PC-9 (cell line): Measurements from ENCODE around the gene CLBA1. TPM values are rescaled to one million over a fixed set of nuclear protein-coding genes. Genes with fewer than 3 reads are reported as not detected.
"Not testable (repeated sequence)": the region's sequence is repeated elsewhere in the genome, so short reads cannot be mapped to it uniquely, and the experiment has no call there.

Source experiments
- BruUV-seq: library from RNA; stranded (reverse); fragments of 400-500 nt; replicated peaks from 2 replicates; lab custom pipeline; 2021; lab: Mats Ljungman, UMichigan
- CTCF ChIA-PET: fragments of 300-600 bp; sonication (Branson Sonifier 250); formaldehyde crosslinking; loops from one replicate; lab custom pipeline; 2022; ENCODE audit warnings: antibody characterized with exemption; lab: Charles Lee
- POLR2A ChIA-PET: fragments of 300-600 bp; sonication (Branson Sonifier 250); formaldehyde crosslinking; loops from one replicate; lab custom pipeline; 2022; ENCODE audit warnings: antibody characterized with exemption; ENCODE audit not compliant: unreplicated experiment; lab: Charles Lee
- DNase-seq, 2 experiments: peaks; one replicate each; pipeline versions ENCODE4 v3.0.0 to v3.0.0-alpha.2; 2015 to 2022; ENCODE audit warnings: mixed read lengths in 1 of 2
- H2AFZ ChIP-seq: fragments of 200-600 bp; sonication (generic); 2 replicates; pipeline ENCODE4 v1.8.1; 2017; ENCODE audit warnings: antibody characterized with exemption
- H3F3A ChIP-seq: fragments of 200-600 bp; sonication (generic); 2 replicates; pipeline ENCODE4 v1.8.1; 2017; ENCODE audit warnings: antibody characterized with exemption, mild to moderate bottlenecking, low read depth; ENCODE audit not compliant: insufficient read depth
- H3K27ac ChIP-seq: fragments of 200-600 bp; sonication (generic); 2 replicates; pipeline ENCODE4 v1.6.1; 2016; ENCODE audit warnings: mixed run types
- H3K27me3 ChIP-seq: fragments of 200-600 bp; sonication (generic); 2 replicates; pipeline ENCODE4 v1.6.1; 2016; ENCODE audit warnings: low read depth, mixed run types; ENCODE audit not compliant: insufficient read depth
- H3K36me3 ChIP-seq: fragments of 200-600 bp; sonication (generic); 2 replicates; pipeline ENCODE4 v1.6.1; 2016; ENCODE audit warnings: low read depth, mixed run types
- H3K4me1 ChIP-seq: fragments of 200-600 bp; sonication (generic); replicated peaks from 2 replicates; pipeline ENCODE4 v1.6.1; 2016; ENCODE audit warnings: mixed run types; ENCODE audit not compliant: insufficient read depth
- H3K4me2 ChIP-seq: fragments of 200-600 bp; sonication (generic); 2 replicates; pipeline ENCODE4 v1.6.1; 2017; ENCODE audit warnings: mixed run types
- H3K4me3 ChIP-seq: fragments of 200-600 bp; sonication (generic); 2 replicates; pipeline ENCODE4 v1.6.1; 2016; ENCODE audit warnings: mixed run types
- H3K79me2 ChIP-seq: fragments of 200-600 bp; sonication (generic); 2 replicates; pipeline ENCODE4 v1.6.1; 2017; ENCODE audit warnings: low read depth, mixed run types
- H3K9me2 ChIP-seq: fragments of 200-600 bp; sonication (generic); 2 replicates; pipeline ENCODE4 v1.8.1; 2017; ENCODE audit warnings: mild to moderate bottlenecking; ENCODE audit not compliant: insufficient read depth
- H3K9me3 ChIP-seq: fragments of 200-600 bp; sonication (generic); 2 replicates; pipeline ENCODE4 v1.8.1; 2016; ENCODE audit warnings: low read depth; ENCODE audit not compliant: insufficient read depth
- H4K20me1 ChIP-seq: fragments of 200-600 bp; sonication (generic); 2 replicates; pipeline ENCODE4 v1.8.1; 2017; ENCODE audit not compliant: insufficient read depth
- EZH2 ChIP-seq: fragments of 200-600 bp; sonication (generic); IDR thresholded peaks from 2 replicates; pipeline ENCODE4 v1.8.0; 2017; ENCODE audit warnings: antibody characterized with exemption, low read depth
- intact Hi-C: fragments of 100-400 bp; cut with micrococcal nuclease; formaldehyde crosslinking; loops from one replicate; pipeline ENCODE4 v1.10.0; 2022; ENCODE audit not compliant: unreplicated experiment
- total RNA-seq: library from RNA; stranded (reverse); gene quantifications from 2 replicates; pipeline ENCODE4 v1.2.3, GENCODE V29; 2021
- TF ChIP-seq, protein P1 (sequence below): fragments of 200-600 bp; sonication (generic); conservative IDR thresholded peaks from 2 replicates; pipeline ENCODE4 v1.6.1; 2017; ENCODE audit warnings: mixed run types, antibody characterized with exemption, mild to moderate bottlenecking, moderate library complexity

The CLBA1 gene
- total RNA-seq, 1 experiment from 2014 or later, result 12.6 TPM

DNA sequence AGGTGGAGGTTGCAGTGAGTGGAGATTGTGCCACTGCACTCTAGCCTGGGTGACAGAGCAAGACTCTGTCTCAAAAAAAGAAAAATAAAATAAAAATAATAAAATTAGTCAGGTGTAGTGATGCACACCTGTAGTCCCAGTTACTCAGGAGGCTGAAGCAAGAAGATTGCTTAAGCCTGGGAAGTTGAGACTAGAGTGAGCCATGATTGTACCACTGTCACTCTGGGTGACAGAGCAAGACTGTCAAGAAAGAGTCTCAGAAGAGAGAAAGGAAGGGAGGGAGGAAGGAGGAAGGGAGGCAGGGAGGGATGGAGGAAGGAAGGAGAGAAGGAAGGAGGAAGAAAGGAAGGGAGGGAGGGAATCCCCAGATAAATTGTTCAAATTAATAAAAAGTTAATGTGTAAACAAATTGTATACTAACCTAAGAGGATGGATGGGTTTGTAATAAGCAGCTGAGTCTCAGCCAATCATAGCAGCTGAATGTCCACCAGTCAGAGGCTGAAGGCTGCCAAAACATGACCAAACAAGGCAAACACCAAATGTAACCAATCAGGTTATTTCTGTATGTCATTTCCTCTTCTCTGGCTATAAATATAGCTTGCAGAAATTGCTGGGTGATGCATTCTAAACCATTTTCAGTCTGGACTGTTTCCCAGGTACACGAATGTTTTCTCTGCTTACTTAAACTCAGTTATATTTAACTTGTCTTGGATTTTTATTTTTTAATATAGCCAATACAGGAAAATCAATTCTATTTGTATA lies 41.4 kb downstream of the CLBA1 start:
- Histone ChIP-seq H3K4me3 (no peak overlapping the region), H4K20me1 (no peaks in the 10 kb centered on the region), H3F3A (peaks cover 60% of the 10 kb centered on the region), H3K27ac (peak overlapping the region; percentile 95), H3K4me2 (no peak overlapping the region), H3K27me3 (no peaks in the 10 kb centered on the region), H3K9me3 (peaks cover 4% of the 10 kb centered on the region), H3K79me2 (peaks cover 10% of the 10 kb centered on the region), H3K36me3 (peaks cover 4% of the 10 kb centered on the region; the same call in 1 of the 2 replicates), H2AFZ (no peak overlapping the region), H3K9me2 (no peaks in the 10 kb centered on the region), H3K4me1 (peaks cover 65% of the 10 kb centered on the region)
- TF ChIP-seq EZH2, result no peak
- TF ChIP-seq, protein P1, sequence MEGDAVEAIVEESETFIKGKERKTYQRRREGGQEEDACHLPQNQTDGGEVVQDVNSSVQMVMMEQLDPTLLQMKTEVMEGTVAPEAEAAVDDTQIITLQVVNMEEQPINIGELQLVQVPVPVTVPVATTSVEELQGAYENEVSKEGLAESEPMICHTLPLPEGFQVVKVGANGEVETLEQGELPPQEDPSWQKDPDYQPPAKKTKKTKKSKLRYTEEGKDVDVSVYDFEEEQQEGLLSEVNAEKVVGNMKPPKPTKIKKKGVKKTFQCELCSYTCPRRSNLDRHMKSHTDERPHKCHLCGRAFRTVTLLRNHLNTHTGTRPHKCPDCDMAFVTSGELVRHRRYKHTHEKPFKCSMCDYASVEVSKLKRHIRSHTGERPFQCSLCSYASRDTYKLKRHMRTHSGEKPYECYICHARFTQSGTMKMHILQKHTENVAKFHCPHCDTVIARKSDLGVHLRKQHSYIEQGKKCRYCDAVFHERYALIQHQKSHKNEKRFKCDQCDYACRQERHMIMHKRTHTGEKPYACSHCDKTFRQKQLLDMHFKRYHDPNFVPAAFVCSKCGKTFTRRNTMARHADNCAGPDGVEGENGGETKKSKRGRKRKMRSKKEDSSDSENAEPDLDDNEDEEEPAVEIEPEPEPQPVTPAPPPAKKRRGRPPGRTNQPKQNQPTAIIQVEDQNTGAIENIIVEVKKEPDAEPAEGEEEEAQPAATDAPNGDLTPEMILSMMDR, result no peak
- CTCF ChIA-PET, result no interaction called here
- peak in 1 of 2 experiments; percentile 59 for DNase-seq
- BruUV-seq, result no TSS peak
- POLR2A ChIA-PET, result no interaction called here
- intact Hi-C loops, result no loop called here

DNA sequence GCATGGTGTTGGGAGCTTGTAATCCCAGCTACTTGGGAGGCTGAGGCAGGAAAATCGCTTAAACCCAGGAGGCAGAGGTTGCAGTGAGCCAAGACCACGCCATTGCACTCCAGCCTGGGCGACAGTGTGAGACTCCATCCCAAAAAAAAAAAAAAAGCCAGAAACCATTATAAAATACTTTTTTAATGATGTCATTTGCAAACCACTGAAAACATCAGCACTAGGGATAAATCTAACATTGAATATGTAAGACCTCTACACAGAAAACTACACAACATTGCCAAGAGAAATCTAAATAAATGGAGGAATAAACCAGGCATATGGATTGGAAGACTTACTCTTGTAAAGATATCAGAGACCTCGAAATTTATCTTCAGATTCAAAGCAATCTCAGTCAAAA lies 42.1 kb downstream of the CLBA1 start:
- H3K79me2 ChIP-seq, POLR2A ChIA-PET, H3K27me3 ChIP-seq, H3K4me2 ChIP-seq, H3K9me2 ChIP-seq, H3K9me3 ChIP-seq, CTCF ChIA-PET, H3K4me3 ChIP-seq, H2AFZ ChIP-seq, H3K27ac ChIP-seq, intact Hi-C loops, H3K36me3 ChIP-seq, DNase-seq, H4K20me1 ChIP-seq: not testable (repeated sequence)
- H3F3A ChIP-seq, result peaks cover 59% of the 10 kb centered on the region
- TSS peak; percentile 77 for BruUV-seq
- H3K4me1 ChIP-seq, result peaks cover 63% of the 10 kb centered on the region

DNA sequence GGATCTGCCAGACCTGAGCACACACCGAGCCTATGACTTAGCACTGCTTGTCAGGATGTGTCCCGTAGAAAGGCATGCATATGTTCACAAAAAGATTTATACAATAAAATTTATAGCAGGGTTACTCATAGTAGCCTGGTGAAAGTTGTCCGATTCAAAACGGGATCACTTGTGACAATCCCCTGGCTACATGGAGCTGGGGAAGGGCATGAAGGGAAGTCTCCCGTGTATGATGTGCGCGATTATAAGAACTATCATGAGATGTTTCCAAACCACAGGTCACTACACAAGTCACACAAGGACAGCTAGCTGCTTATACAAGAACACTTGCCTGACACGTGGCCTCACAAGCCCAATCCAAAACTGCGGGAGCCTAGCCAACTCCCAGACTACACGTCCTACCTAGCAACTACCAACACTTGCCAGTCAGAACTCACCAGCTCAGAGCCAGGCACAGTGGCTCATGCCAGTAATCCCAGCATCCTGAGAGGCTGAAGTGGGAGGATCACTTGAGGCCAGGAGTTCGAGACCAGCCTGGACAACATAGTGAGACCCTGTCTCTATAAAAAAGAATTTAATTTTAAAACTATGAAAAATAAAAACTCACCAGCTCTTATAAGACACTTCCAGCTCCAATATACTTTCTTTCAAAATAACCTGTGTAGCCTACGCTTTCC lies 42.8 kb downstream of the CLBA1 start:
- no peak overlapping the region for H3K4me2 ChIP-seq
- H3K27ac ChIP-seq, result no peak overlapping the region
- H3K4me3 ChIP-seq, result no peak overlapping the region
- BruUV-seq, result no TSS peak
- intact Hi-C loops, result no loop called here
- H2AFZ ChIP-seq, result no peak overlapping the region
- H3K36me3 ChIP-seq, result no peaks in the 10 kb centered on the region
- peaks cover 63% of the 10 kb centered on the region for H3K4me1 ChIP-seq
- no peaks in the 10 kb centered on the region for H3K27me3 ChIP-seq
- H3K79me2 ChIP-seq, result no peaks in the 10 kb centered on the region
- H3F3A ChIP-seq, result peaks cover 58% of the 10 kb centered on the region
- no peak for DNase-seq
- ChIA-PET CTCF (no interaction called here), POLR2A (no interaction called here)
- H4K20me1 ChIP-seq, result no peaks in the 10 kb centered on the region
- H3K9me2 ChIP-seq, result no peaks in the 10 kb centered on the region
- H3K9me3 ChIP-seq, result peaks cover 4% of the 10 kb centered on the region
- TF ChIP-seq, protein P1, result no peak
- no peak for TF ChIP-seq EZH2
